ENCODE data around the gene B9D1.

Gene B9D1

DNA sequence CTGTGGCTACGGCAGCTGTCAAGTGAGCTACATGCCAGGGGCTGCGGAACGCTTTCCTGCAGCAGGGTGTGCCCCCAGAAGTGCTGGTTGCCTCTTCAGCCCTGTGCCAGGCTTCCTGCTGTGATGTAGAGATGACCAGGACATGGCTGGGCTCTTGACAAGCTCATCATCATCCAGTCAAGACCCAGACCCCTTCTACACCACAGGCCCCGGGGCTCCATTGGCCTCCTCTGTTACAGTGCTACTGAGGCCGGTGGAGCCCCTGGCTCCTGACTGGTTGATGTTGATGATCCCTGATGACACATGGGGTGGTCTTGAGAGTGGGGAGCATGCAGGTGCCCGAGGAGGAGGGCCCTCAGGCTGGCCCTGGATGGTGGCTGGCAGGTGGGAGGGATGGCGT is 50.1 kb downstream of the B9D1 start:
- Histone ChIP-seq H3K9ac (ENCODE audit: low read length) (no peak overlapping the region), H3K9me3 (ENCODE audit: insufficient read depth, low read length) (no peaks in the 10 kb centered on the region), H3K36me3 (replicated peaks; ENCODE audit: low read depth, low read length) (no peaks in the 10 kb centered on the region), H3K4me3 (ENCODE audit: low read length) (no peak overlapping the region), H3K27me3 (ENCODE audit: low read depth, low read length) (no peaks in the 10 kb centered on the region), H3K27ac (ENCODE audit: low read length) (no peak overlapping the region), H3K4me2 (ENCODE audit: low read length) (no peak overlapping the region), H3K79me2 (ENCODE audit: low read length) (no peaks in the 10 kb centered on the region), H3K4me1 (ENCODE audit: low read length) (no peaks in the 10 kb centered on the region; the same call in 1 of the 2 replicates), H2AFZ (ENCODE audit: low read depth, low read length) (no peak overlapping the region), H4K20me1 (ENCODE audit: insufficient read depth, low read length) (0 out of 2 replicates have a peak, but pooled peaks cover 3% of the 10 kb centered on the region)
- no peak for TF ChIP-seq CTCF (IDR thresholded peaks at IDR 0.05; ENCODE audit: low read depth, low read length)
- no peak for TF ChIP-seq EZH2phosphoT487 (IDR thresholded peaks at IDR 0.05; ENCODE audit: low read depth)

GRCh38 chr17:19311421-19312215 is 50.9 kb downstream of the B9D1 start:
- H3K79me2 ChIP-seq (ENCODE audit: low read length): no peaks in the 10 kb centered on the region
- no peak overlapping the region for H3K4me2 ChIP-seq (ENCODE audit: low read length)
- no peaks in the 10 kb centered on the region for H3K9me3 ChIP-seq (ENCODE audit: insufficient read depth, low read length)
- no peak overlapping the region for H3K27ac ChIP-seq (ENCODE audit: low read length)
- no peak overlapping the region for H2AFZ ChIP-seq (ENCODE audit: low read depth, low read length)
- peaks cover 3% of the 10 kb centered on the region for H3K4me1 ChIP-seq (ENCODE audit: low read length)
- H3K4me3 ChIP-seq (ENCODE audit: low read length): no peak overlapping the region
- H3K27me3 ChIP-seq (ENCODE audit: low read depth, low read length): no peaks in the 10 kb centered on the region
- peaks cover 6% of the 10 kb centered on the region for H4K20me1 ChIP-seq (ENCODE audit: insufficient read depth, low read length)
- TF ChIP-seq EZH2phosphoT487 (IDR thresholded peaks at IDR 0.05; ENCODE audit: low read depth) (no peak), CTCF (IDR thresholded peaks at IDR 0.05; ENCODE audit: low read depth, low read length) (no peak)
- H3K9ac ChIP-seq (ENCODE audit: low read length): no peak overlapping the region
- no peaks in the 10 kb centered on the region for H3K36me3 ChIP-seq (replicated peaks; ENCODE audit: low read depth, low read length)

DNA sequence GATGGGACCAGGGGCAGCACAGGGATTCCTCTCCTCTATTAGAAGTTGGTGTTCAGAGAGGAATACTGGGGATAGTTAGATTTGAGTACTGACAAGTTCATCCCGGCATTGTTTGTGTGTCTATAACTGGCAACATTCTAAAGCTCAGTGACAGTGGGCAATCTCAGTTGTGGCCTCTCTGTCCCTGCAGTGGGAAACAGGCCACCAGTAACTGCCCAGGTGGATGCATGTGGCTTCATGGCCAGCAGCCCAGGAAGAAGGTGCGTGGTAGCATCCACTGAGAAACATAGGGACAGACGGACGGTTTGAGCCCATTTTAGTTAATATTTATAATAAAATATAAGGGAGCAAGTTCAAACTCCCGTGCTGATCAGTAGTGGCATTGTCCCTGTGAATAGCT is 51.5 kb downstream of the B9D1 start:
- no peaks in the 10 kb centered on the region for H3K27me3 ChIP-seq (ENCODE audit: low read depth, low read length)
- H3K9ac ChIP-seq (ENCODE audit: low read length): no peak overlapping the region
- no peaks in the 10 kb centered on the region for H3K9me3 ChIP-seq (ENCODE audit: insufficient read depth, low read length)
- H3K4me1 ChIP-seq (ENCODE audit: low read length): peaks cover 9% of the 10 kb centered on the region
- no peaks in the 10 kb centered on the region for H3K36me3 ChIP-seq (replicated peaks; ENCODE audit: low read depth, low read length)
- H3K4me3 ChIP-seq (ENCODE audit: low read length): no peak overlapping the region
- TF ChIP-seq CTCF (IDR thresholded peaks at IDR 0.05; ENCODE audit: low read depth, low read length) (no peak), EZH2phosphoT487 (IDR thresholded peaks at IDR 0.05; ENCODE audit: low read depth) (no peak)
- peaks cover 12% of the 10 kb centered on the region for H4K20me1 ChIP-seq (ENCODE audit: insufficient read depth, low read length)
- no peak overlapping the region for H2AFZ ChIP-seq (ENCODE audit: low read depth, low read length)
- H3K27ac ChIP-seq (ENCODE audit: low read length): no peak overlapping the region
- no peaks in the 10 kb centered on the region for H3K79me2 ChIP-seq (ENCODE audit: low read length)
- H3K4me2 ChIP-seq (ENCODE audit: low read length): no peak overlapping the region

GRCh38 chr17:19310151-19310550 is 52.4 kb downstream of the B9D1 start:
- Histone ChIP-seq H3K27ac (ENCODE audit: low read length) (no peak overlapping the region), H3K4me3 (ENCODE audit: low read length) (no peak overlapping the region), H3K27me3 (ENCODE audit: low read depth, low read length) (no peaks in the 10 kb centered on the region), H2AFZ (ENCODE audit: low read depth, low read length) (no peak overlapping the region), H3K4me2 (ENCODE audit: low read length) (no peak overlapping the region), H3K9ac (ENCODE audit: low read length) (no peak overlapping the region), H3K4me1 (ENCODE audit: low read length) (peaks cover 16% of the 10 kb centered on the region), H3K36me3 (replicated peaks; ENCODE audit: low read depth, low read length) (no peaks in the 10 kb centered on the region), H3K9me3 (ENCODE audit: insufficient read depth, low read length) (no peaks in the 10 kb centered on the region), H4K20me1 (ENCODE audit: insufficient read depth, low read length) (peaks cover 19% of the 10 kb centered on the region), H3K79me2 (ENCODE audit: low read length) (no peaks in the 10 kb centered on the region)
- TF ChIP-seq CTCF (IDR thresholded peaks at IDR 0.05; ENCODE audit: low read depth, low read length) (no peak), EZH2phosphoT487 (IDR thresholded peaks at IDR 0.05; ENCODE audit: low read depth) (no peak)

All from OCI-LY3 (cell line).